CD1c-positive myeloid dendritic cell (primary cell): Measurements from ENCODE around the gene MFAP3L.

ENCODE experiments used
- DNase-seq: peaks from one replicate; pipeline ENCODE4 v3.0.0-alpha.2; 2016; ENCODE audit errors: extremely low spot score

The MFAP3L gene

DNA sequence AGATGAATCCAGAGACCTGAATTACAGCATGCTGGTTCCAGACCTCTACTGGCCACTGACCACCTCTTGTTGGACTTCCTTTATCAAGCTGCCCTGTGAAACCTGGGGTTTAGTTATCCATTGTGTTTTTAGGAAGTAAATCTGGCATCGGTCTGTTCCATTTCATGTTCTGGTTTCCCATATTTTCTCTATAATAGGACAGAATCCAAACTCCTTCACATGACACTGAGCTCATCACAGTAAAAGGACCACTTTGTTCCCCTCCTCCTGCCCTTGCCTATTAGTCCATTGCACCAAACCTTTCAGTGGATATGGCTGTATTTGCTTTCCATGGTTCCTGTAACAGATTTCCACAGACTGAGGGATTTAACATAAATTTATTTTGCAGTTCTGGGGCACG, 4.0 kb downstream of the MFAP3L start:
- DNase-seq, result peak; percentile 36

DNA sequence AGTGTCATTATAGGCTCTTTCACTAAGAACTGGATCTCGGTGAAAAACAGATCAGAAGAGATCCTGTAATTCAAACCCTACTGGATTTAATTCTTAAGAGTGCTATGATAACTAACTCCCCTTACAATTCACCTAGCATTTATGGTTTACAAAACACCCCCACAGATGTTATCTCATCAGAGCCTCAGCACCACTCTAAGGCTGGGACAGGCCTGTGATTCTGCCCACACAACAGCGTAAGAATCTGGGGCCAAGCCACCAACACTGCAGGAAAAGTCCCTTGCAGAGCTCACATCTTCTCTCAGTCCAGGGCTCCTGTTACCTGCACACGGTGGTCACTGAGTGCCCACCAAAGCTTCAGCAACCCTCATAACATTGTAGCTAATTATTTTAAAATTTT, 8.9 kb downstream of the MFAP3L start:
- no peak for DNase-seq

DNA sequence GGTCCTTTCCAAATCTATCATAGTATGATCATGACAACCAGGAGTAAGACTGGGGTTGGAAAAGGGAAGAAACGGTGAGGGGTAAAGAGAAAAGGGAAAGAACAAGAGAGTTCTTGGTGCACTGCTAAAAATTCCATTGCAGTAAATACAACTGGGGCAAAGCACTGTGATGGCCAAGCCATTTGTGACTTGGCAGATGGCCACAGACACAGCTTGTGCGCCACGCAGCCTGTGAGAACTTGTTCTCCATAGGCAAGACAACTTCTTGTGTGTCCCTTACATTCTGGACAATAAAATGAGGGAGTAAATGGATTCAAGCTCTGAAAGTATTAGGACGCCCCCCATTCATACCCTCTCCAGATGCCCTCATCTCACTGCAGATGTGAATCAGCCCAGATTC, 10.9 kb downstream of the MFAP3L start:
- DNase-seq, result no peak

DNA sequence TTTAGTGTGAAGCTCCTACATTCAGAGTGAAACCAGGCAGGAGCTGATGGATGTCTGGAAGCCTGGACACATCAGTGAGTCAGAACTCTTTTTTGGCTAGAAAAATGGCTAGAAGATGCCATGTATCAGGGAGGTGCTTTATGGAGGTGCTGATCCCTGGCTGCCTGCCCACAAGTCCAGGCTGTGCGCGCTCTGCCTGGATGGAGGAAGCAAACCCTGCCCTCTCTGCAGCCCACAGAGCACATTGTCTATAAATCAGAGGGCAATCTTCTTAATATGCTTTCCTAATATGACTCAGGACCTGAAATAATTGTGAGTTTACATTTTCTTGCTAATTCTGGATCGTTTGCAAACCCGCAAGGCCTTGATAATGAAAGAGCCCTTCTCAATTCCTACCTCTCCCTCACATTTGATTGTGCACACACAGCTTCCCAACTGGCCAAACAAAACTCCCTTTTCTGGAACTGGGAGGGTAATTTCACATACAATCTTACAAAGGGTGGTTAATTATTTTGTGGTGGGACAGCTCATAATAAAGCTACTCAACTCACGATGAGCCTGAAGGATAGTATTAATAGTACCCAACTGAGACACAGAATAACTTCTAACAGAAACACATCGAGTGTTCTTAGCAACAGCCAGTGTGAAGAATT, 11.7 kb downstream of the MFAP3L start:
- DNase-seq, result no peak

DNA sequence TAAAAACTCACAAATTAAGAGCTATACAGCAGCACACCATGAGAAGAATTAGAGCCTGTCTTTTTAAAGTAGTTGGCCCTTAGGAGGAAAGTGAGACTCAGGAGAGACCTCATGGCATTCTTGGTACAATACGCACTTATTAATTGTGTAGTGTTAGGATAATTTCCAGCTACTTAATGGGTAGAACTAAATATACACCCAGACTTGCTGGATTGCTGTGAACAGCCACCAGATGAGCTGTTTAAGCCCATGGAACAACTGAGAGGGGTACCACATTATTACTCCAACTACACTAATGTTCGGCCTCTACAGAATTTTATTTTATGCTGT, 13.6 kb downstream of the MFAP3L start:
- no peak for DNase-seq

DNA sequence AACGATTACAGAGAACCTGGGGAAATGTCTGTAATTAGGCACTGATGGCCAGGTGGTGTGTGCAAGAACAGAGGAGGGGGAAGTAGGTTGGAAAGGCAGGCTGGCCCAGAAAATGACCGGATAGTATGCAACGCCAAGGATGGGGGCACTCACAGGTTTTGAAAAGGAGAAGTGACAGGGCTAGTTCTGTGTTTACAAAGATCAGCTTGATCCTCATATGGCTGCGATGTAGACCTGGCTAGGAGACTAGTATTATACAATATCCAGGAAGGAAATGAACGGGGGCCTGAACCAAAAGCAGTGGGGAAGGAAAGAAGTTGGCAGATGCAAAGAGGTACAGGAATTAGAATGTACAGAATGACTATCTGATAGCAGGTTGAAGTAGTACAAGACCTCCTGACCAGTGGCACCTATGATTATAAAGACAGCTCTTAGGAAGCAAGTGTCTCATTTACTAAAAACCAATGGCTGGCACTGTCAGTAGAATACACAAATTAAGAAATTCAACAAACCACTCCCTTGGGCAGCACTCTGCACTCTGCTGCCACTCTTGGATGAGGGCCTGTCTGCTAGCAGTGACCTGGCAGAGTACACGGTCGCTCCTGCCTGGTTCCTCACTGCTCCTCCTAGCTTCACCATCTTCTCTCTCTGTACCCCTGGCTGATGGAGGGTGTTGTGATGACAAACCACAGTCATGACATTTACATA, 14.1 kb downstream of the MFAP3L start:
- DNase-seq, result no peak

DNA sequence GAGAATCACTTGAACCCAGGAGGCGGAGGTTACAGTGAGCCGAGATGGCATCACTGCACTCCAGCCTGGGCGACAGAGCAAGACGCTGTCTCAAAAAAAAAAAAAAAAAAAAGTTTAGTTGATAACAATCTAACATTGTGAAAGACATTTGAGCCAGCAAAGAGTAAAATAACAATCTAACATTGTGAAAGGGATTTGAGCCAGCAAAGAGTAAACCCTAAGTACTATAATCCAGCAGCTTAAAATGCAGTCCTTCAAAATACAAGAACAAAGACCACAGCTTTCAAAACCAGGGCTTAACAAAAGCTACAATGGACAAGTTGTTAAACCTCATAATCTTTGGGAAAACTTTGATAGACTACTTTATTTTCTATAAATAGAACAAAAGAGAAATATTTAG, 16.9 kb downstream of the MFAP3L start:
- DNase-seq, result no peak

DNA sequence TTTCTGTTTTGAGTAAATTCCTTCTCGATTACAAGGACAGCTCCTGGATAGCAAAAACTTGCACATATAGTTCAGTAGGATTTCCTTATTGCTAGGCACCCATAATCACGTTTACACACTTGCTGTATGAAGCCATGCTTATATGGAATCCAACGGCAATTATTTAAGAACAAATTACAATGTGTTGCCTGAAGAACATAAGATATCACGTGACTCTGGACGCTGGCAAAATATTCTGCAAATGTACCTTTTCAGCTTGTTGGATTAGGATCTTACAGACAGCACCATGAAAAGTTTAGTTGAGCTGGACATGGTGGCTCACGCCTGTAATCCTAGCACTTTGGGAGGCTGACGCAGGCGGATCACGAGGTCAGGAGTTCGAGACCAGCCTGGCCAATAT, 17.4 kb downstream of the MFAP3L start:
- no peak for DNase-seq

DNA sequence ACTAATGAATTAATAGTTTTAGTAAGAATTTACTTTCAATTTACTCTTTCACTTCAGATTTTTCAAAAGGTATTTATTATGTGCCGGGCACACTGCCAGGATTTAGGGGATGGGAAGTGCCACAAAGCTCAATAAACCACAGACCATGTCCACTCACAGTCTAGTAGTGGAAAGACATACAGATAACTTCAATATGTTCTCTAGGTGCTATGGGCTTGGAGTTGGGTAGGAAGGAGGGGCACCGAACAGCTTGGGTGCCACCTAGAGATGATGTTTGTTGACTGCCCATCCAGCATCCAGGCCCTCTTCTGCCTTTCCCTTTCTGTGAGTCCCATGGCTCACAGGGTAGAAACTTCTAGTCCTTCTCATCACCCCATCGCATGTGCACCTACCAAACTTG, 17.8 kb downstream of the MFAP3L start:
- DNase-seq, result no peak

DNA sequence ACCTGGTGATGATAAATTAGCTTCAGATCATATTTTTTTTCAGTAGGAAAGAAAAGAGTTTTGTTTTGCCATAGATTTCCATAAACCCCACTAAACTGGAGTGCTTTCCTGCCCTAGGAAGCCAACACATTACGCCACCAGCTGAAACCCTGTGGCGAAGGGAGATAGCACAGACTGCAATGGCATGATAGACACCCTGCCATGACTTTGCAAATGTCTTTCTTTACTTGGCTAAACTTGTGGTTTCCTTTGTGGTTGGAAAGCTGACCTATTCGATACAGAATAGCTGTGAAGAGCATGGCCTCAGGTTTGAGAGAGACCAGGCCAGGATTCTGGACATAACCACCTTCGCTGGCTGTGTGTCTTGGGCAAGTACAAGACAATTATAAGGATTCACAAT, 19.1 kb downstream of the MFAP3L start:
- no peak for DNase-seq

DNA sequence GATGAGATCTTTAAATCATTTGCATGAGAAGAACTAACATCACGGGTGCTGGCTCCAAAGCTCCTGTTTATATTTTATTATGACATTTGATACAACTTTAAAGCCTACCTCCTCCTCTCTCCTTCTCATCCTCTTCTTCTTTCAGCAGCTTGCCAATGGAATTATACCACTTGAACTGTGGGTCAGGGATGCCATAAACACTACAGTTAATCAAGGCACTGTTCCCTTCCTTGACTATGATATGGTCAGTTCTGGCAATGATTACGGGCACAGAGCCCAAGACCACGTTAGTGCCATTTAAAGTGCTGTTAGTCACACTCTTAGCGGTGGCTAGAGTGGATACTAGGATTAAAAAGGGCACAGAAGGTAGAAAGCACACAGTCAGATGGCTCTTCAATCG, 20.7 kb downstream of the MFAP3L start:
- DNase-seq, result no peak

DNA sequence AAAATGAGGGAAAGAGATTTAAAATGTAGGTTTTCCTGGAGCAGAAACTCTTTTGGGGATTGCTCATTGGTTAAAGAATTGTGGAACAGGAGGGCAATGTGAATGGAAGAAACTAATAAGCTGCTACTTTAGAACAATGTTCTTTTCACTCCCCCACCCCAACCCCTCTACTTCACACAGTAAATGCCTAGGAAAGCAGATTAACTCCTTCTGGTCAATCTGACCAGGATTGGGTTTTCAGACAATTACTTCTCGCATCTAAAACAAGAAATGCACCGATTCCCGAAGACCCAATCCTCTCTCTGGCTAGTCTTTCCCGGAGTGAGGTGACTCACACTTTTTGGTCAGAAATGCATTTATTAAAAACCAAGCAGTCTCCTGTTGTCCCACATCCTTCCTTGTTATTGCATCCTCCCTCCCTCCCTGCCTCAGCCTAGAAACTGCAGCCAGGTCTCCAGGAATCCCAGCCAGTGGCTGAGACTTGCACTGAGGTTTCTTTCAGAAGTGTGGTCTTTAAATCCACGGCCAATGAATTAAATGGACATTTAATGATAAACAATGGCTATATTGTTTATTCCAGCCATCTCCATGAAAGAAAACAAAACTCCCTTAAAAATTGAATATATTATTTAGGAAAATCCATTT, 21.4 kb downstream of the MFAP3L start:
- no peak for DNase-seq

DNA sequence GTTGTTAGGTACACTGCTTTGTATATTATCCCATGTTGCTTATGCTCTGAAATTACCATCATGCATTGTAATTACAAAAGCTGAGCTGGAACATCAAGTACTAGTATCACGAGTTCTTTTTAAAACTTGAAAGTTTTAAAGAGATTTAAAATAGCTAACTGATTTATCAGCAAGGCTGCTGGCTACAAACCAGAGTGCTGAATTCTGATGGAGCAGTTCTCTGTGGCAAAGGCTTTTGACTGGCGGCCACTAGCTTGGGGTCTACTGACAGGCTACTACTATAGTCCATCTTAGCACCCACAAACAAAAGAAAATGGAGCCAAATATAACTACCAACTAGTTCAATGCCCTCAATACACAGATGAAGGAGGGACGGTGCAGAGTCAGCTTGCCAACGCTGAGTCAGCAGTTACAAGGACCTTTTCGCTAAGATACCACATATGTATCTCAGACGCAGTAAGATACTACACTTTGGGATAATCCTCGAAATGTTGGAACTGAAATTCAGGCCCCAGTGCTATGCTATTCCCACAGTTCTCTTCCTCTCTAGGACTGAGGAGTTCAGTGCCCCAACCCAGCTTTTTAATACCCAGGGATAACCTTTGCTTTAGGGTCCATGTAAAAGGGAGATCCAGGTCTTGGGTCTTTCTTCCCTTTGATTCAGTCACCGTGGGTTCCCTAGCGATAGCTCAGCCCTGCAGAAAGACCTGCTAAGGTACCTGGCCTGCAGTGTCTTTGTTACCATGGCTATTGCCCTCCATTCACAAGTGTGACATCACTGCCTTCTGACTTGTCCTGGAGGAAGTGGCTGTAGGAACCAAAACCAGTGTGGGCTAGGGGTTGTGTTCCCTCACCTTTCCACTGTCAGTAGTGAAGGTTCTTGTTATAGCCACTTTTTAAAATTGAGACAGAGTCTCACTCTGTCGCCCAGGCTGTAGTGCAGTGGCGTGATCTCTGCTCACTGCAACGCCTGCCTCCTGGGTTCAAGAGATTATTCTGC, 22.8 kb downstream of the MFAP3L start:
- DNase-seq, result peak; percentile 58

DNA sequence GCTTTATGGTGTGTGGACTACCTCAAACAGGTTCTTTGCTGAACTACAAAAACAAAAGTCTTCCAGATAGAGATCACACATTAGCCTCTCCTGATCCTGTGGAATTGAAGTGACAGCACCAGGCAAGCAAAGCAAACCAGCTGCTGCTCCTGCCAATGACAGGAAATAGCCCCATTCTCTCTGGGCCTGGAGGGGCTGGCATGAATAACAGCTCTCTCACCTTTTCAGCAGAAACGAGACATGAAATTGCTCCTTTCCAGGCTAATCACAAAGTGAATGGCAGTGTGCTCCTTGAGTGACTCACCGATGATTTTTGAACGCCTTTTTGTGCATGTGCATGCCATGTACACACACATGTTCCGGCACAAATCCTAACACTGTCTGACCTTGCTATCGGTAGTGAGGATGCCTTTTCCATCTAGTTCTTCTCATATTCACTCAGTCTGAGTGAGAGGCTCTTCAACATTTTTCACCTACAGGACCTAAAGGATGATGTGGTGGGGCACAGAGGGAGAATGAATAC, 24.4 kb downstream of the MFAP3L start:
- DNase-seq, result no peak

DNA sequence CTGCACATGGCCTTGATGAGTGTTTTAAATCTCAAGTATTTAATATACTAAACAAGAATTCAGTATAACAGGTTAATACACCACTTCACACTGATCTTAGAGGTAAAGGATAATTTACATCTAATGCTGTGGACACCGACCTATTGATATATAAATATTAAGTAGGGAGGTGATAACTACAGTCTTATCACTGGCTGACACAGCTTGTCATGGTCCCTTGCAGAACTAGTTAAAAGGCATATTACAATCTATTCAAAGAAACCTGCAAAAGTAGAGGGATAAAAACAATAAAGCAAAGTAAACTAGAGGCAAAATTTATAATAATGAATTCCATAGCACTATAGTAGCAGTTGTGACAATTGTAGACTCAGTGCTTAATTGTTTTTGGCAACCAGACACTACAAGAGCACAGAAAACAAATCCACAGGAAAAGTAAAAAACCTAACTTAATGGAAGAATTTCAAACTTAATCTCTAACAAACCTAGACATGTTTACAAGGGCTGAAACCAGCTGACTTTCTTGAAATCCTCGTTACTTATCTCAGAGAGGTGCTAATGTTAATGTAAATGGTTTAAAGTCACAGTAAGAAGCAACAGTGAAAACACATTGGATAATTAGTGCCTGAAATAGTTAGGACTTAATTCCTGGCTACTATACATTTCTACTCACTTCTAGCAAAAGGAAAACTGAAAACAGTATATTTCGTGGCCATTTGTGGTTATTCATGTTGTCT, 25.0 kb downstream of the MFAP3L start:
- DNase-seq, result no peak

DNA sequence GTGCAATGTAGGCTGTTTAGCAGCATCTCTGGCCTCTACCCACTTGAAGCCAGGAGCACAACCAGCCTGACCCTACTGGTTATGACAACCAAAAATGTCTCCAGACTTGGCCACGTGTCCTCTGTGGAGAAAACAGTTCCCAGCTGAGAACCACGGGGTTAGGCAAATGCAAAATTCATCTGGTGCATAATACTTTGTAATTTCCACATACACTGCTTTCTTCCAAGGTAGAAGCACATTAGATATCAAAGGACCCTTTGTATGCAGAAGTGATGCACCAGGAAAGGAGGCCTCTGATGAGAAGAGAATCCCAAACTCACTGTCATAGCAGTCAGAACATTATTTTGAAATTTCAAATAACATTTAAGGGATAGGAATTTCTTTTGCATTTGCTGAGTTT, 26.3 kb downstream of the MFAP3L start:
- DNase-seq, result no peak

DNA sequence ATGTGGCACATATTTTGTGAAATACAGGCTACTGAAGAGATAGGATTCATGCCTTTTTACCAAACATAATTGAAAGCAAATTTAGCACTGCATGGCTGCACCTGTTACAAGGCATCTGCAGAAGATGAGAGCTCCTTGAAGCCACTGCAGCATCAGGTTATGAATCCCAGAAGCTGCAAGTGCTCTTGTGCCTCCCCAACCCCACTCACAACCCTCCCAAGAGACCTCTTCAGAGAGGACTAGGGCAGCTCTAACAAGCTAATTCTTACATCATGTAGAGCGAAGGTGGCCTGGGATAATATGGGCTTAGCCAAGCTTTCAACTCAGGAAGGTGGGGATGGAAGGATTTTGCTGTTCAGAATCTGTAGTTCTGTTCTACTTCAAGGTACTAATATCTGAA, 27.2 kb downstream of the MFAP3L start:
- no peak for DNase-seq

DNA sequence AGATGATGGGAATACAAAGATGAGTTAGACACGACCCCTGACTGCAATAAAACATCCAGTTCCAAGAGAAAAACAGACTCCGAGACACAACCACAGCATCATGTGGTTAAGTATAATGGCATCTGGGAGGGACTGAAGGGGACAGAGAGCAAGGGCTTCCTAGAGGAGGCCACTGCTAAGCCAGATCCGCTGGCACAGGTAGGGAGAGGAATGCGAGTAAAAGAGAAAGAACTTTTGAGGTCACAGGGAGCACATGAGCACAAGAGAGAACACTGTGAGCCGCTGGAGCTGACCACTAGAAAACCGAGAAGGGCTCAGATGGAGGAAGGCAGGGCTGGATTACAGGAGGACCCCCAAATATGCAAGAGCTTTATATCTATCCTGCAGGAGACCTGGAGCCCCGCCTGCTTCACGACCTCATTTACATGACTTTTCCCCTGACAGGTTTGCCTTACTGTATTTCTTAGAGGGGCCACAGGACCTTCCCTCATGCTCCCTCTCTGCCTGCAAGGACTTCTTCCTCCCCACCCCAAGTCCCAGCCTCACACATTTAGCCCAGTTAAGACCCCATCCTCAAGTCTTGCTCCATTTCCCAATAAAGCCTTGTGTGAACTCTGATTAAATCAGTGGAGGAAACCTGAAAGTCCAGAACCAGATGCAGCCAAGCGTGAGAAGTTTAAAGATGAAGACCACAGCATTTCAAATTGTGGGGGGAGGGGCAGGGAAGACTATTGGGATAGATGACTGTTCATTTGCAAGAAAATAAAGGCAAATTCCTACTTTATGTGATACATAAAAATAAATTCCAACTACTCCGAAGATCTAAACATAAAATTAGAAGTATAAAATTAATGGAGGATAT, 29.6 kb downstream of the MFAP3L start:
- no peak for DNase-seq

DNA sequence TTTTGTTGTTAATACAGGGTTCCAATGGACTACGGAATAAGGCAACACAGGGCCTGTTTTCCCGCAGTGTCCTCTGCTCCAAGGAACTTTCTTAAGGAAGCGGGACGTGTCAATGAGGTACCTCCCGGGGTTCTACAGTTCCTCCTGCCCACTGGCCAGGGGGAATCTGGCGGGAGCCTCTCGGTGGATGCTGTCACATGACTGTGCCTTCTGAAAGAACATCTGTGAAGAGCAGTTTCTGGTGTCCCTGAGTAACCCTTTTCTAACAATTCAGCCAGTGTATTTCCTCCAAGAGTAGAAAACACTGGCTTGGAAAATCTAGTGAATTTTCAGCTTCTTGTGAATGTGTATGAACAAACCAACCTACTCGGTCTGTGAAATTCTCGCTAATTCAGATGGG, 32.7 kb downstream of the MFAP3L start:
- DNase-seq, result no peak

DNA sequence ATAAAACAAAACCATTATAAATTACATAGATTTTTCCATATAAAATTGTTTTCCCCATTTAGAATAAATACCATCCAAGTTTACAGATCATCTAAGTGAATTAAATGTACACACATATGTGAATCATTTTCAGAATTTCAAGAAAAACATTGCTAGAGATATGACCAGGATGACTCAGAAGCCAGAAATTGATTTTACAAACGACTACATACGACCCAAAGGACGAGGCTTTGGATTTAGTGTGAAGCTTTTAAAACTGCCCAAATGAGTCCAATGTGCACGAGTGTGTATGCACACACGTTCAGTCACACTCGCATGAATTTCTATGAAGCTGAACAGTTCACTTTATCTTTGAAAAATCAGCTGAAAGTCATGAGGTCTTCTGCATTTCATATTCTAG, 37.9 kb downstream of the MFAP3L start:
- no peak for DNase-seq
